Neural cell (in vitro differentiated cells): Measurements from ENCODE around the gene NEDD4L. TPM values are rescaled to one million over a fixed set of nuclear protein-coding genes. Genes with fewer than 3 reads are reported as not detected.

ENCODE experiments used
- H2AFZ ChIP-seq: fragments of 200-600, 300-800 bp; sonication (generic), shearing (Covaris generic); 2 replicates; pipeline ENCODE4 v1.6.0; 2014; ENCODE audit warnings: low read depth, mild to moderate bottlenecking, antibody characterized with exemption, low read length, moderate library complexity
- H3F3A ChIP-seq: fragments of 200-600 bp; shearing (Covaris generic); 2 replicates; pipeline ENCODE4 v1.6.1; 2016; ENCODE audit warnings: mild to moderate bottlenecking, moderate library complexity, mixed read lengths, antibody characterized with exemption, low read length; ENCODE audit not compliant: insufficient read depth, poor library complexity, severe bottlenecking
- H3K27ac ChIP-seq: fragments of 200-600, 300-800 bp; sonication (generic), shearing (Covaris generic); 2 replicates; pipeline ENCODE4 v1.5.1; 2014; ENCODE audit warnings: mild to moderate bottlenecking, low read length, moderate library complexity
- H3K27me3 ChIP-seq: fragments of 300-800, 200-600 bp; sonication (generic), shearing (Covaris generic); 2 replicates; pipeline ENCODE4 v1.6.0; 2014; ENCODE audit warnings: mild to moderate bottlenecking, low read depth, low read length, moderate library complexity; ENCODE audit not compliant: insufficient read depth
- H3K36me3 ChIP-seq: fragments of 300-800, 200-600 bp; sonication (generic), shearing (Covaris generic); 2 replicates; pipeline ENCODE4 v1.5.1; 2014; ENCODE audit warnings: mild to moderate bottlenecking, antibody characterized with exemption, low read length, moderate library complexity; ENCODE audit not compliant: insufficient read depth
- H3K4me2 ChIP-seq: fragments of 300-800, 200-600 bp; sonication (generic), shearing (Covaris generic); 2 replicates; pipeline ENCODE4 v1.6.0; 2014; ENCODE audit warnings: mild to moderate bottlenecking, low read length
- H3K4me3 ChIP-seq: fragments of 300-800, 200-600 bp; sonication (generic), shearing (Covaris generic); 2 replicates; pipeline ENCODE4 v1.5.1; 2014; ENCODE audit warnings: mild to moderate bottlenecking, low read length, moderate library complexity
- H3K79me2 ChIP-seq: fragments of 200-600 bp; shearing (Covaris generic); replicated peaks from 2 replicates; pipeline ENCODE4 v1.6.0; 2014; ENCODE audit warnings: mild to moderate bottlenecking, low read length, moderate library complexity; ENCODE audit not compliant: insufficient read depth
- H3K9ac ChIP-seq: fragments of 300-800, 200-600 bp; sonication (generic), shearing (Covaris generic); 2 replicates; pipeline ENCODE4 v1.6.1; 2016; ENCODE audit warnings: mild to moderate bottlenecking, low read length, mixed read lengths
- H3K9me2 ChIP-seq: fragments of 200-600 bp; shearing (Covaris generic); 2 replicates; pipeline ENCODE4 v1.6.1; 2016; ENCODE audit warnings: mild to moderate bottlenecking, low read length, mixed read lengths; ENCODE audit not compliant: insufficient read depth
- H3K9me3 ChIP-seq: fragments of 200-600, 300-800 bp; sonication (generic), shearing (Covaris generic); 2 replicates; pipeline ENCODE4 v1.6.1; 2016; ENCODE audit warnings: mild to moderate bottlenecking, mixed run types, low read length, moderate library complexity, mixed read lengths
- H4K20me1 ChIP-seq: fragments of 200-600 bp; shearing (Covaris generic); 2 replicates; pipeline ENCODE4 v1.6.1; 2016; ENCODE audit warnings: mild to moderate bottlenecking, mixed run types; ENCODE audit not compliant: insufficient read depth
- EP300 ChIP-seq: fragments of 450-650 bp; conservative IDR thresholded peaks from 2 replicates; pipeline ENCODE4 v1.6.1; 2014; ENCODE audit warnings: antibody characterized with exemption, mild to moderate bottlenecking, moderate library complexity; ENCODE audit not compliant: poor library complexity, severe bottlenecking
- EZH2 ChIP-seq: fragments of 200-600, 300-800 bp; shearing (Covaris generic), sonication (generic); IDR thresholded peaks from 2 replicates; pipeline ENCODE4 v1.6.1; 2014; ENCODE audit warnings: antibody characterized with exemption, low read length, borderline replicate concordance, mild to moderate bottlenecking; ENCODE audit not compliant: insufficient read depth, poor library complexity, severe bottlenecking
- MXI1 ChIP-seq: fragments of 450-650 bp; conservative IDR thresholded peaks from 2 replicates; pipeline ENCODE4 v1.6.1; 2014; ENCODE audit warnings: antibody characterized with exemption, mild to moderate bottlenecking; ENCODE audit not compliant: poor library complexity, severe bottlenecking
- POLR2AphosphoS5 ChIP-seq: IDR thresholded peaks from 2 replicates; pipeline ENCODE4 v1.6.1; 2012
- RAD21 ChIP-seq: fragments of 450-650 bp; conservative IDR thresholded peaks from 2 replicates; pipeline ENCODE4 v1.6.1; 2014; ENCODE audit warnings: antibody characterized with exemption, mild to moderate bottlenecking, moderate library complexity
- SMC3 ChIP-seq: fragments of 450-650 bp; conservative IDR thresholded peaks from 2 replicates; pipeline ENCODE4 v1.6.1; 2014; ENCODE audit warnings: antibody characterized with exemption, mild to moderate bottlenecking, moderate library complexity; ENCODE audit not compliant: poor library complexity
- TAF1 ChIP-seq: IDR thresholded peaks from 2 replicates; pipeline ENCODE4 v1.6.1; 2012; ENCODE audit warnings: low read depth
- polyA plus RNA-seq: library from polyadenylated mRNA; depleted of rRNA; stranded (reverse); fragments of >200 nt; gene quantifications from 2 replicates; pipeline ENCODE4 v1.2.3, GENCODE V29; 2014
- TF ChIP-seq, protein P1 (sequence below): IDR thresholded peaks from 2 replicates; pipeline ENCODE4 v1.6.1; 2012; ENCODE audit warnings: borderline replicate concordance
- TF ChIP-seq, protein P2 (sequence below): fragments of 450-650 bp; IDR thresholded peaks from 2 replicates; pipeline ENCODE4 v1.5.1; 2014; ENCODE audit warnings: antibody characterized with exemption, mild to moderate bottlenecking, moderate library complexity; ENCODE audit not compliant: poor library complexity, severe bottlenecking

Gene NEDD4L
- polyA plus RNA-seq, 1 donor from 2014 or later: 97.9 TPM

DNA sequence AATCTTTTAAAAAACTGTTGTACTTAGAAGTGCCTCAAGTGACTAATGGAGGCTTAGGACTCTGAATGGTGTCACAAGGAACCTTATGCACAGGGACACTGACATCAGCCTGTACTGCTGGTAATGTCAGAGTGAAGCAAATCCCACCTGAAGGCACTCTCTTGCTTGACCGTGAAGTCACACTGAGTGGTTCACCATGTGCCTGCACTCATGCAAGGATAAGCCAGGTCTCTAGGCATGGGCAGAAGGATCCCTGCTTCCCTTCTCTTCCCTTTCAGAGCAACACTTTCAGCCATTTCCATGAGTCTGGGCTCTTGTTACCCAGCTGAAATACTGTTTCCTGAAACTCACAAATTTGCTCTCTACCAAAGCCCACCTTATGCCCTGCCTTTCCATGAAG is 123.0 kb downstream of the NEDD4L start:
- Histone ChIP-seq H3K9me3 (no peaks in the 10 kb centered on the region), H3K4me3 (no peak overlapping the region), H3K27ac (no peak overlapping the region), H3K9me2 (no peaks in the 10 kb centered on the region), H3K9ac (no peak overlapping the region), H3K79me2 (peaks cover 24% of the 10 kb centered on the region), H3K27me3 (no peaks in the 10 kb centered on the region), H3K4me2 (no peak overlapping the region), H3F3A (no peaks in the 10 kb centered on the region), H4K20me1 (no peaks in the 10 kb centered on the region), H2AFZ (no peak overlapping the region), H3K36me3 (peaks cover 8% of the 10 kb centered on the region)
- TF ChIP-seq RAD21 (no peak), TAF1 (no peak), MXI1 (no peak), SMC3 (no peak), POLR2AphosphoS5 (no peak), EZH2 (no peak), EP300 (no peak)
- TF ChIP-seq, protein P1, sequence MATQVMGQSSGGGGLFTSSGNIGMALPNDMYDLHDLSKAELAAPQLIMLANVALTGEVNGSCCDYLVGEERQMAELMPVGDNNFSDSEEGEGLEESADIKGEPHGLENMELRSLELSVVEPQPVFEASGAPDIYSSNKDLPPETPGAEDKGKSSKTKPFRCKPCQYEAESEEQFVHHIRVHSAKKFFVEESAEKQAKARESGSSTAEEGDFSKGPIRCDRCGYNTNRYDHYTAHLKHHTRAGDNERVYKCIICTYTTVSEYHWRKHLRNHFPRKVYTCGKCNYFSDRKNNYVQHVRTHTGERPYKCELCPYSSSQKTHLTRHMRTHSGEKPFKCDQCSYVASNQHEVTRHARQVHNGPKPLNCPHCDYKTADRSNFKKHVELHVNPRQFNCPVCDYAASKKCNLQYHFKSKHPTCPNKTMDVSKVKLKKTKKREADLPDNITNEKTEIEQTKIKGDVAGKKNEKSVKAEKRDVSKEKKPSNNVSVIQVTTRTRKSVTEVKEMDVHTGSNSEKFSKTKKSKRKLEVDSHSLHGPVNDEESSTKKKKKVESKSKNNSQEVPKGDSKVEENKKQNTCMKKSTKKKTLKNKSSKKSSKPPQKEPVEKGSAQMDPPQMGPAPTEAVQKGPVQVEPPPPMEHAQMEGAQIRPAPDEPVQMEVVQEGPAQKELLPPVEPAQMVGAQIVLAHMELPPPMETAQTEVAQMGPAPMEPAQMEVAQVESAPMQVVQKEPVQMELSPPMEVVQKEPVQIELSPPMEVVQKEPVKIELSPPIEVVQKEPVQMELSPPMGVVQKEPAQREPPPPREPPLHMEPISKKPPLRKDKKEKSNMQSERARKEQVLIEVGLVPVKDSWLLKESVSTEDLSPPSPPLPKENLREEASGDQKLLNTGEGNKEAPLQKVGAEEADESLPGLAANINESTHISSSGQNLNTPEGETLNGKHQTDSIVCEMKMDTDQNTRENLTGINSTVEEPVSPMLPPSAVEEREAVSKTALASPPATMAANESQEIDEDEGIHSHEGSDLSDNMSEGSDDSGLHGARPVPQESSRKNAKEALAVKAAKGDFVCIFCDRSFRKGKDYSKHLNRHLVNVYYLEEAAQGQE: no peak
- TF ChIP-seq, protein P2, sequence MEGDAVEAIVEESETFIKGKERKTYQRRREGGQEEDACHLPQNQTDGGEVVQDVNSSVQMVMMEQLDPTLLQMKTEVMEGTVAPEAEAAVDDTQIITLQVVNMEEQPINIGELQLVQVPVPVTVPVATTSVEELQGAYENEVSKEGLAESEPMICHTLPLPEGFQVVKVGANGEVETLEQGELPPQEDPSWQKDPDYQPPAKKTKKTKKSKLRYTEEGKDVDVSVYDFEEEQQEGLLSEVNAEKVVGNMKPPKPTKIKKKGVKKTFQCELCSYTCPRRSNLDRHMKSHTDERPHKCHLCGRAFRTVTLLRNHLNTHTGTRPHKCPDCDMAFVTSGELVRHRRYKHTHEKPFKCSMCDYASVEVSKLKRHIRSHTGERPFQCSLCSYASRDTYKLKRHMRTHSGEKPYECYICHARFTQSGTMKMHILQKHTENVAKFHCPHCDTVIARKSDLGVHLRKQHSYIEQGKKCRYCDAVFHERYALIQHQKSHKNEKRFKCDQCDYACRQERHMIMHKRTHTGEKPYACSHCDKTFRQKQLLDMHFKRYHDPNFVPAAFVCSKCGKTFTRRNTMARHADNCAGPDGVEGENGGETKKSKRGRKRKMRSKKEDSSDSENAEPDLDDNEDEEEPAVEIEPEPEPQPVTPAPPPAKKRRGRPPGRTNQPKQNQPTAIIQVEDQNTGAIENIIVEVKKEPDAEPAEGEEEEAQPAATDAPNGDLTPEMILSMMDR: no peak

DNA sequence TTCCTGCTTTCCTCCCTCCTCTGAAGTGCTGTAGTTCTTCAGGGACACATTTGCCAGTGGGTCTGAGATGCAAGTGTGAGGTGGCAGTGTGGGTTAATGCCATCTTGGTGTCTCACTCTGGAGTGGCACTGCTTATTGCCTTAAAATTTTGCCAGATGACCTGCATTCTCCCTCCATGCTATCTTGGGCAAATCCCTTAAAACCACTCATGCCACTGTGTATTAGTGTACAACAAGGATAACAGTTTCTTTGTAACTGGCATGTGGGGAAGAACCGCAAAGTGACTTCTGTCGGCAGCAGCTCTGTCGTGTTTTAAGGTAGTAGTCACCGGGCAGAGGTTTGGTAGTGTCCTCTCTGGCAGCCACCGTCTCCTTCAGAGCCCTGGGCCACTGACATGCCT is 124.2 kb downstream of the NEDD4L start:
- H3K27ac ChIP-seq: no peak overlapping the region
- H3K4me2 ChIP-seq: no peak overlapping the region
- no peak overlapping the region for H2AFZ ChIP-seq
- peaks cover 28% of the 10 kb centered on the region for H3K79me2 ChIP-seq
- no peaks in the 10 kb centered on the region for H3F3A ChIP-seq
- H3K36me3 ChIP-seq: peaks cover 12% of the 10 kb centered on the region
- no peak for TF ChIP-seq EP300
- TF ChIP-seq RAD21: no peak
- TF ChIP-seq TAF1: no peak
- TF ChIP-seq, protein P2: no peak
- TF ChIP-seq, protein P1: no peak
- TF ChIP-seq SMC3: no peak
- no peak for TF ChIP-seq MXI1
- TF ChIP-seq POLR2AphosphoS5: no peak
- TF ChIP-seq EZH2: no peak
- H3K9me2 ChIP-seq: no peaks in the 10 kb centered on the region
- no peak overlapping the region for H3K9ac ChIP-seq
- H3K27me3 ChIP-seq: no peaks in the 10 kb centered on the region
- H4K20me1 ChIP-seq: no peaks in the 10 kb centered on the region
- H3K4me3 ChIP-seq: no peak overlapping the region
- no peaks in the 10 kb centered on the region for H3K9me3 ChIP-seq
